Osteocyte (in vitro differentiated cells): ENCODE data around the gene CLEC10A. TPM values are rescaled to one million over a fixed set of nuclear protein-coding genes. Genes with fewer than 3 reads are reported as not detected.

Experiments
- DNase-seq: peaks from one replicate; pipeline ENCODE4 v3.0.0; 2021; ENCODE audit warnings: mixed read lengths; ENCODE audit not compliant: unreplicated experiment; ENCODE audit errors: extremely low spot score
- H3K27ac Mint-ChIP-seq: one replicate; pipeline ENCODE4 v1.8.0; 2021; ENCODE audit warnings: mild to moderate bottlenecking, mixed read lengths; ENCODE audit not compliant: unreplicated experiment
- H3K27me3 Mint-ChIP-seq: one replicate; pipeline ENCODE4 v1.8.0; 2021; ENCODE audit warnings: mixed read lengths; ENCODE audit not compliant: unreplicated experiment
- H3K36me3 Mint-ChIP-seq: one replicate; pipeline ENCODE4 v1.8.0; 2021; ENCODE audit warnings: mixed read lengths; ENCODE audit not compliant: unreplicated experiment
- H3K4me1 Mint-ChIP-seq: one replicate; pipeline ENCODE4 v1.8.0; 2021; ENCODE audit warnings: mixed read lengths; ENCODE audit not compliant: unreplicated experiment
- H3K4me3 Mint-ChIP-seq: one replicate; pipeline ENCODE4 v1.8.0; 2021; ENCODE audit warnings: mild to moderate bottlenecking, moderate library complexity, mixed read lengths; ENCODE audit not compliant: unreplicated experiment
- H3K9me3 Mint-ChIP-seq: one replicate; pipeline ENCODE4 v1.8.0; 2021; ENCODE audit warnings: mixed read lengths; ENCODE audit not compliant: unreplicated experiment
- CTCF ChIP-seq: fragments of 200-600 bp; sonication (generic); IDR thresholded peaks from 2 replicates; pipeline ENCODE4 v1.5.0; 2021; ENCODE audit warnings: antibody characterized with exemption, mild to moderate bottlenecking, moderate library complexity
- total RNA-seq: library from RNA; stranded (reverse); gene quantifications from 2 replicates; pipeline ENCODE4 v1.2.1, GENCODE V29; 2021

CLEC10A gene
- total RNA-seq, 1 donor from 2014 or later: not detected

GRCh38 chr17:7034955-7035590 is 45.0 kb downstream of the CLEC10A start:
- no peak for TF ChIP-seq CTCF
- no peaks in the 10 kb centered on the region for H3K27me3 Mint-ChIP-seq
- H3K4me3 Mint-ChIP-seq: peak overlapping the region; percentile 94
- peaks cover 18% of the 10 kb centered on the region for H3K4me1 Mint-ChIP-seq
- no peaks in the 10 kb centered on the region for H3K36me3 Mint-ChIP-seq
- no peak for DNase-seq
- H3K9me3 Mint-ChIP-seq: no peaks in the 10 kb centered on the region
- H3K27ac Mint-ChIP-seq: peak overlapping the region; percentile 90

GRCh38 chr17:7029659-7030058 is 50.4 kb downstream of the CLEC10A start:
- TF ChIP-seq CTCF: no peak
- Mint-ChIP-seq H3K4me1 (no peaks in the 10 kb centered on the region), H3K4me3 (no peak overlapping the region)

GRCh38 chr17:7029096-7029495 is 51.0 kb downstream of the CLEC10A start:
- Mint-ChIP-seq H3K9me3 (no peaks in the 10 kb centered on the region), H3K4me3 (no peak overlapping the region), H3K27ac (no peak overlapping the region), H3K27me3 (peaks cover under 1% of the 10 kb centered on the region), H3K36me3 (no peaks in the 10 kb centered on the region), H3K4me1 (no peaks in the 10 kb centered on the region)
- TF ChIP-seq CTCF: no peak
- DNase-seq: no peak

More at GRCh38 chr17:7029659-7030058, 50.4 kb downstream of the CLEC10A start:
- no peak overlapping the region for H3K27ac Mint-ChIP-seq
- no peaks in the 10 kb centered on the region for H3K27me3 Mint-ChIP-seq
- no peak for DNase-seq
- H3K36me3 Mint-ChIP-seq: no peaks in the 10 kb centered on the region
- no peaks in the 10 kb centered on the region for H3K9me3 Mint-ChIP-seq

DNA sequence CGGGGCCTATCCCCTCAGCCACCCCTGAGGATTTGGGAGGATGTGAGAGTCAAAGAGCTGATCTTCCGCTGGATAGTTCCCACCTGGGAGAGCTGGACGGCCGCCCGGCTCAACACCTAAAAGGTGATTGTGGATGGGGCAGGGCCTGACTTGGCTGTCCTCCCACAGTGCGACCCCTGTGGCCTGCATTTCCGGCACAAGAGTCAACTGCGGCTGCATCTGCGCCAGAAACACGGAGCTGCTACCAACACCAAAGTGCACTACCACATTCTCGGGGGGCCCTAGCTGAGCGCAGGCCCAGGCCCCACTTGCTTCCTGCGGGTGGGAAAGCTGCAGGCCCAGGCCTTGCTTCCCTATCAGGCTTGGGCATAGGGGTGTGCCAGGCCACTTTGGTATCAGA is 52.7 kb downstream of the CLEC10A start:
- Mint-ChIP-seq H3K27me3 (peaks cover 15% of the 10 kb centered on the region), H3K4me1 (peaks cover 4% of the 10 kb centered on the region)

More for the DNA sequence above, 52.7 kb downstream of the CLEC10A start:
- no peak overlapping the region for H3K4me3 Mint-ChIP-seq
- DNase-seq: no peak
- no peak overlapping the region for H3K27ac Mint-ChIP-seq
- no peaks in the 10 kb centered on the region for H3K9me3 Mint-ChIP-seq
- no peaks in the 10 kb centered on the region for H3K36me3 Mint-ChIP-seq
- no peak for TF ChIP-seq CTCF
